ENCODE data around the gene CTNNA1.
"Not testable (repeated sequence)": the region's sequence is repeated elsewhere in the genome, so short reads cannot be mapped to it uniquely, and the experiment has no call there.

Gene CTNNA1

DNA sequence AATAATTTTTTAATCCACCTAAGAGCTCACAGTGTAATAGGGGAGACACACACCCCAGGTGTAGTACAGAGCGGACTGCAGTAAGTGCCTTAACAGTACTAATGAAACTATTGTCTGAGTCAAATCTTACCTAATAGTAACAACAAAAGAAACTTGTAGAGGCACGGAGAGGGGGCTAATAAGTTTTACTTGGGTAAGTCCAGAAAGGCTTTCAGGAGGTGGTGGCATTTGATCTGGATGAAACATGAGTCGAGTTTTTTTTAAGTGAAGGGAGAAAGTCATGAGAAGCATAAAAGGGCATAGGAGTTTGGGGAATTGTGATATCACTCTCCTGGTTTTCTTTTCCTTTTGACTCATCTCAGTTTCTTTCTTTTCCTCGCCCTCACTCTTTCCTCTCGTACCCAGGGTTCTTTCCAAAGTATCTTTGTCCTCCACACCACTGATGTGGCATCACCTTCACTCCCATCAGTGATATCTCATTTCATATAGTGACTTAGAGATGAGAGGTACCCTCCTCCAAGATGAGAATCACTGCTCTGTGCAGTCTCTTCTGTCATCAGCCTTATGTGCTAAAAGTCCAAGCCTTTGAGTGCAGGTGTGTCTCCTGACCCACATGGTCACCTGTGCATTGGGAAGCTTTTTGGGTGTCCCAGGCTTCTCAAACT lies 2.0 kb downstream of the CTNNA1 start:
- in situ Hi-C loops (cut with MboI; ENCODE audit: low pct_unique_long_range_greater_than_20kb, low sequenced_read_pairs, unreplicated experiment): no loop called here
- DNase-seq (ENCODE audit: low spot score): peak; percentile 83
- TF ChIP-seq, protein P1, sequence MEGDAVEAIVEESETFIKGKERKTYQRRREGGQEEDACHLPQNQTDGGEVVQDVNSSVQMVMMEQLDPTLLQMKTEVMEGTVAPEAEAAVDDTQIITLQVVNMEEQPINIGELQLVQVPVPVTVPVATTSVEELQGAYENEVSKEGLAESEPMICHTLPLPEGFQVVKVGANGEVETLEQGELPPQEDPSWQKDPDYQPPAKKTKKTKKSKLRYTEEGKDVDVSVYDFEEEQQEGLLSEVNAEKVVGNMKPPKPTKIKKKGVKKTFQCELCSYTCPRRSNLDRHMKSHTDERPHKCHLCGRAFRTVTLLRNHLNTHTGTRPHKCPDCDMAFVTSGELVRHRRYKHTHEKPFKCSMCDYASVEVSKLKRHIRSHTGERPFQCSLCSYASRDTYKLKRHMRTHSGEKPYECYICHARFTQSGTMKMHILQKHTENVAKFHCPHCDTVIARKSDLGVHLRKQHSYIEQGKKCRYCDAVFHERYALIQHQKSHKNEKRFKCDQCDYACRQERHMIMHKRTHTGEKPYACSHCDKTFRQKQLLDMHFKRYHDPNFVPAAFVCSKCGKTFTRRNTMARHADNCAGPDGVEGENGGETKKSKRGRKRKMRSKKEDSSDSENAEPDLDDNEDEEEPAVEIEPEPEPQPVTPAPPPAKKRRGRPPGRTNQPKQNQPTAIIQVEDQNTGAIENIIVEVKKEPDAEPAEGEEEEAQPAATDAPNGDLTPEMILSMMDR (IDR thresholded peaks at IDR 0.05; ENCODE audit: extremely low read depth, insufficient read depth, missing control alignments): no peak

DNA sequence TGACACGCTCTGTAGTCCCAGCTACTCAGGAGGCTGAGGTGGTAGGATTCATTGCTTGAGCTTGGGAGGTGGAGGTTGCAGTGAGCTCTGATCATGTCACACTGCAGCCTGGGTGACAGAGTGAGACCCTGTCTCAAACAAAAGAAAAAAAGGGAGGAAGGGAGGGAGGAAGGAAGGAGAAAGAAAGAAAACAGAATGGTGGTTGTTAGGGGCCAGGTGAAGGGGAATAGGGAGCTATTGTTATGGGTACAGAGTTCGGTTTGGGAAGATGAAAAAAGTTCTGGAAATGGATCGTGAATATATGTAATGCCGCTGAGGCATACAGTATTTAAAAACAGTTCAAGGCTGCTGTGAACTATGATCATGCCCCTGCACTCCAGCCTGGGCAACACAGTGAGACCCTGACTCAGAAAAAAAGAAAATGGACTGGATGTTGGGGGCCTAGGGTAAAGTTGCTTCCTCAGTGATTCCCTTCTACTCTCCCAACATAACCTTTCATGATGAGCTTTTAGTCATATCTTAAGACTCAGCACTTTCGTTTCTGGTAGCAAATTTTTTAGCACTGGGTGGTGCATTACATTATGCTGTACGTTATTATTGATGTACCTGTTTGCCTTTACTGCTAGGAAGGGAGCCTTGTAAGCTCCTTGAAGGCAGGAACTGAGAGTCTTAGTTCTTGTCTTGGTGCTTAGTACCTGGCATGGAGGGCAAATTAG lies 4.0 kb downstream of the CTNNA1 start:
- in situ Hi-C loops (cut with MboI; ENCODE audit: low pct_unique_long_range_greater_than_20kb, low sequenced_read_pairs, unreplicated experiment): no loop called here
- no peak for DNase-seq (ENCODE audit: low spot score)
- TF ChIP-seq, protein P1 (IDR thresholded peaks at IDR 0.05; ENCODE audit: extremely low read depth, insufficient read depth, missing control alignments): no peak

DNA sequence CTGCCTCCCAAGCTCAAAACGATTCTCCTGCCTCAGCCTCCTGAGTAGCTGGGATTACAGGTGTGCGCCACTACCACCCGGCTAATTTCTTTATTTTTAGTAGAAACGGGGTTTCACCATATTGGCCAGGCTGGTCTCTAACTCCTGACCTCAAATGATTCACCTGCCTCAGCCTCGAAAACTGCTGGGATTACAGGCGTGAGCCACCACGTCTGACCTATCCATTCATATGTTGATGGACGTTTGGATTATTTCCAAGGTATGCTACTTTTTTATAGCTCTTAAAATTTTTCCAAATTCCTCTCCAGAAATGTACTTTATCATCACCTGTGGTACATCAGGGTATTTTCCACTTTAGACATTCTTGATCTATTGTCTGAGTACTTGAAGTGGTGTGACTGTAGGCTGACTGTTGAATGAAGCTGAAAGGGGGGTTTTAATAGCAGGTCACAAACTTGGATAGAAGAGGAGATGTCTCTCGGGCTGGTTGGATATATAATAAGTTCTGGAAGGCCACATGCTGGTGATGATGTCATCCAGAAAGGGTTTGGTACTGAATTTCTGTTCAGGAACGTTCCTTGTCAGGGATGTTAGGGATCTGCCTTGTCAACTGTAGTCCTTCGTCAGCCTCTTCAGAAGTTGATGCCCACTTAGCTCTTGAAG lies 7.4 kb downstream of the CTNNA1 start:
- DNase-seq (ENCODE audit: low spot score): no peak
- in situ Hi-C loops (cut with MboI; ENCODE audit: low pct_unique_long_range_greater_than_20kb, low sequenced_read_pairs, unreplicated experiment): no loop called here
- TF ChIP-seq, protein P1 (IDR thresholded peaks at IDR 0.05; ENCODE audit: extremely low read depth, insufficient read depth, missing control alignments): no peak

DNA sequence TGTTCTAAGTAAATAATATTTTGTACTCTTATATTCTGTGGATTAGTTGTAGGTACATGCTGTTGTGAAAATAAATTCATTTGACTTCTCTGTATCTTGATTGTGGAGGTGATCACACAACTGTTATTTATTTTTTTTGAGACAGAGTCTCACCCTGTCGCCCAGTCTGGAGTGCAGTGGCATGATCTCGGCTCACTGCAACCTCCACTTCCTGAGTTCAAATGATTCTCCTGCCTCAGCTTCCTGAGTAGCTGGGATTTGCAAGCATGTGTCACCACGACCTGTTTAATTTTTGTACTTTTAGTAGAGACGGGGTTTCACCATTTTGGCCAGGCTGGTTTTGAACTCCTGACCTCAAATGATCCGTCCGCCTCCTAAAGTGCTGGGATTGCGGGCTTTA lies 7.9 kb downstream of the CTNNA1 start:
- DNase-seq (ENCODE audit: low spot score); in situ Hi-C loops (cut with MboI; ENCODE audit: low pct_unique_long_range_greater_than_20kb, low sequenced_read_pairs, unreplicated experiment): not testable (repeated sequence)

DNA sequence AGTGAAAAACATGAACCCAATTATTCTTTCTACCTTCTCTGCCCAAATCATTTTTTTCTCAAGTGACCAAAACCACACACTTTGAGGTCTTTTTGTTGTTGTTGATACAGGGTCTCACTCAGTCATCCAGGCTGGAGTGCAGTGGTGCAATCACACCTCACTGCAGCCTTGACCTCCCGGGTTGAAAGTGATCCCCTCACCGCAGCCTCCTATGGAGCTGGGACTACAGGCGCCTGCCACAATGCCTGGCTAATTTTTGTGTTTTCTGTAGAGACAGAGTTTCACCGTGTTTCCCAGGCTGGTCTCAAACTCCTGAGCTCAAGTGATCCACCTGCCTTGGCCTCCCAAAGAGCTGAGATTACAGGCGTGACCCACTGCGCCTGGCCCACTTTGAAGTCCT lies 8.4 kb downstream of the CTNNA1 start:
- DNase-seq (ENCODE audit: low spot score); in situ Hi-C loops (cut with MboI; ENCODE audit: low pct_unique_long_range_greater_than_20kb, low sequenced_read_pairs, unreplicated experiment): not testable (repeated sequence)

DNA sequence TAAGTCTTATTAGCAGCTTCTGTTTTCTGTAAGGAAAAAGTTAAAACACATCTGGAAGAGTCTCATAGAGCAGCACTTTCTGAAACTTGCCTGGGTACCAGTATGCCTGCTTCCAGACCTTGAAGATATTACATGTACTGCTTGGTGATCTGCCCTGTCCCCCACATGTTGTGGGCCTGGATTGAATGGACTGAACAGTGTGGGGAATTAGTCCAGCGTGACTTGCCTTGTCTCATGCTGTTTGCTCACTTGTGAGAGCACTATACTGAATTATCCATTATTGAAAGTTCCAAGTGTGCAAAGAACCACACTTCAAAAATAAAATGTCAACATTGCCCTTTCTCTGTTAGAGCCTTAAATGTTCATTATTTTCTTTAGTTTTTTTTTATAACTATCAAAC lies 8.9 kb downstream of the CTNNA1 start:
- in situ Hi-C loops (cut with MboI; ENCODE audit: low pct_unique_long_range_greater_than_20kb, low sequenced_read_pairs, unreplicated experiment): no loop called here
- TF ChIP-seq, protein P1 (IDR thresholded peaks at IDR 0.05; ENCODE audit: extremely low read depth, insufficient read depth, missing control alignments): no peak
- DNase-seq (ENCODE audit: low spot score): no peak

DNA sequence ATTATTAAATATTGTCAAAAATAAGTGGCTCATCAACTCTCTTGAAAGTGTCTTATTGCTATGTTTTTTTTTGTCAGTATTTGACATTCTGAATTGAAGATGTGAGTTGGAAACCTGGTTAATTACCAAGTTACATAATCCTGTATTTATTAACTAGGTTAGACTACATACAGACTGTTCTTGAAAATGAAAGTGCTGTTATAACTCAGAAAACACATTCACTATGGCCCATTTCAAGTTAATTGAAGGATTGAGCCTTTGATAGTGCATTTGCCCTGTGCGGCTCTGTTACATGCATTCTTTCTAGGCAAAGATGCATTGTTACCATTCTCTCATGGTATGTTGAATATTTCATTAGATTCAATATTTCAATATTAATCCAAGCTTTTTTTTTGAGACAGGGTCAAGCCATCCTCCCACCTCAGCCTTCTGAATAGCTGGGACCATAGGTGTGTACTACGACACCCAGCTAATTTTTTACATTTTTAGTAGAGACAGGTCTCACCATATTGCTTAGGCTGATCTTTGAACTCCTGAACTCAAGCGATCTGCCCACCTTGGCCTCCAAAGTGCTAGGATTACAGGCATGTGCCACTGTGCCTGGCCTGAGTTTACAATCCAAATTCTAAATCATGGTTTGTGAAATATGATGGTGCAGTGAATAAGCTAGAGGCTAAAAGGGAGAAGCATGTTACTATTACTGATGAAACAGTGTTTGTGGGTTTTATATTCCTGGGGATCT lies 10.0 kb downstream of the CTNNA1 start:
- in situ Hi-C loops (cut with MboI; ENCODE audit: low pct_unique_long_range_greater_than_20kb, low sequenced_read_pairs, unreplicated experiment): no loop called here
- TF ChIP-seq, protein P1 (IDR thresholded peaks at IDR 0.05; ENCODE audit: extremely low read depth, insufficient read depth, missing control alignments): no peak
- DNase-seq (ENCODE audit: low spot score): no peak

Measured in GM13977 (cell line).